Measurements from ENCODE around the gene KLK5. TPM values are rescaled to one million over a fixed set of nuclear protein-coding genes. Genes with fewer than 3 reads are reported as not detected.

Gene KLK5
- total RNA-seq, 1 experiment from 2014 or later = 1.0 TPM

GRCh38 chr19:51002089-51002532, 49.3 kb upstream of the KLK5 start:
- Mint-ChIP-seq H3K4me1 (peaks cover 24% of the 10 kb centered on the region), H3K27me3 (ENCODE audit: low read depth) (peaks cover 52% of the 10 kb centered on the region), H3K4me3 (peak overlapping the region; percentile 67), H3K36me3 (no peaks in the 10 kb centered on the region), H3K9me3 (no peaks in the 10 kb centered on the region), H3K27ac (peak overlapping the region; percentile 93)
- ATAC-seq (no peak), DNase-seq (ENCODE audit: low spot score) (no peak)
- ChIA-PET POLR2A (no interaction called here), CTCF (interaction anchor here (0.8 to 6.0 kb wide), 9 partner anchors 15 to 464 kb away, joined by 3 to 94 read pairs (median 4); partner anchors contain the start of gene KLK7)
- TF ChIP-seq, protein P1, sequence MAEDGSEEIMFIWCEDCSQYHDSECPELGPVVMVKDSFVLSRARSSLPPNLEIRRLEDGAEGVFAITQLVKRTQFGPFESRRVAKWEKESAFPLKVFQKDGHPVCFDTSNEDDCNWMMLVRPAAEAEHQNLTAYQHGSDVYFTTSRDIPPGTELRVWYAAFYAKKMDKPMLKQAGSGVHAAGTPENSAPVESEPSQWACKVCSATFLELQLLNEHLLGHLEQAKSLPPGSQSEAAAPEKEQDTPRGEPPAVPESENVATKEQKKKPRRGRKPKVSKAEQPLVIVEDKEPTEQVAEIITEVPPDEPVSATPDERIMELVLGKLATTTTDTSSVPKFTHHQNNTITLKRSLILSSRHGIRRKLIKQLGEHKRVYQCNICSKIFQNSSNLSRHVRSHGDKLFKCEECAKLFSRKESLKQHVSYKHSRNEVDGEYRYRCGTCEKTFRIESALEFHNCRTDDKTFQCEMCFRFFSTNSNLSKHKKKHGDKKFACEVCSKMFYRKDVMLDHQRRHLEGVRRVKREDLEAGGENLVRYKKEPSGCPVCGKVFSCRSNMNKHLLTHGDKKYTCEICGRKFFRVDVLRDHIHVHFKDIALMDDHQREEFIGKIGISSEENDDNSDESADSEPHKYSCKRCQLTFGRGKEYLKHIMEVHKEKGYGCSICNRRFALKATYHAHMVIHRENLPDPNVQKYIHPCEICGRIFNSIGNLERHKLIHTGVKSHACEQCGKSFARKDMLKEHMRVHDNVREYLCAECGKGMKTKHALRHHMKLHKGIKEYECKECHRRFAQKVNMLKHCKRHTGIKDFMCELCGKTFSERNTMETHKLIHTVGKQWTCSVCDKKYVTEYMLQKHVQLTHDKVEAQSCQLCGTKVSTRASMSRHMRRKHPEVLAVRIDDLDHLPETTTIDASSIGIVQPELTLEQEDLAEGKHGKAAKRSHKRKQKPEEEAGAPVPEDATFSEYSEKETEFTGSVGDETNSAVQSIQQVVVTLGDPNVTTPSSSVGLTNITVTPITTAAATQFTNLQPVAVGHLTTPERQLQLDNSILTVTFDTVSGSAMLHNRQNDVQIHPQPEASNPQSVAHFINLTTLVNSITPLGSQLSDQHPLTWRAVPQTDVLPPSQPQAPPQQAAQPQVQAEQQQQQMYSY (CRISPR knock-in tag; IDR thresholded peaks at IDR 0.05) = no peak
- TF ChIP-seq NR1H2 (CRISPR knock-in tag; IDR thresholded peaks at IDR 0.05) (no peak), ESRRA (CRISPR knock-in tag; IDR thresholded peaks at IDR 0.05; ENCODE audit: borderline replicate concordance) (no peak), OVOL2 (CRISPR knock-in tag; IDR thresholded peaks at IDR 0.05; ENCODE audit: borderline replicate concordance) (no peak), MAX (CRISPR knock-in tag; IDR thresholded peaks at IDR 0.05) (no peak), MLX (CRISPR knock-in tag; IDR thresholded peaks at IDR 0.05) (no peak), USF2 (CRISPR knock-in tag; IDR thresholded peaks at IDR 0.05) (no peak)

DNA sequence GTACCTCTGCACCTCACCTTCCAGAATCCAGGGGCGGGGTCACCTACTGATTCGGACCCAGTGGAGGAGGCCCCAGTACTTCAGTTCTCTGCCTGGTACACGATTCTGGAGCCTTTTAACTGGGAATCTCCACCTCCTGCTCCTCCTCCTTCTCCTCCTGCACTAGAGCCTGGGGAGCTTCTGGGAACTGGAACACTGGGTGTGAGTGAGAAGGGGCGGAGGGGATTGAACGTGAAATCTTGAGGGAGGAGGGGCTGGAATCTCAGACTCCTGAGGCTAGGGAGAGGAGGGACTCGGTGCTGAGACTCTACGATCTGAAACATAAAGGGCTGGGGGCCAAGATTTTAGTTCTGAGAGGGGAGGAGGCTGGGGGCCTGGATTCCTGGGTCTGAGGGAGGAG, 48.7 kb upstream of the KLK5 start, which contains the start of gene KLK8:
KLK8 (minus strand) TSS at position 90 of the 400 bp plus-strand sequence. CDS start 437 bp downstream, outside the sequence.
- no peak for TF ChIP-seq CDX4 (CRISPR knock-in tag; IDR thresholded peaks at IDR 0.05; ENCODE audit: borderline replicate concordance)
- TF ChIP-seq, protein P2, sequence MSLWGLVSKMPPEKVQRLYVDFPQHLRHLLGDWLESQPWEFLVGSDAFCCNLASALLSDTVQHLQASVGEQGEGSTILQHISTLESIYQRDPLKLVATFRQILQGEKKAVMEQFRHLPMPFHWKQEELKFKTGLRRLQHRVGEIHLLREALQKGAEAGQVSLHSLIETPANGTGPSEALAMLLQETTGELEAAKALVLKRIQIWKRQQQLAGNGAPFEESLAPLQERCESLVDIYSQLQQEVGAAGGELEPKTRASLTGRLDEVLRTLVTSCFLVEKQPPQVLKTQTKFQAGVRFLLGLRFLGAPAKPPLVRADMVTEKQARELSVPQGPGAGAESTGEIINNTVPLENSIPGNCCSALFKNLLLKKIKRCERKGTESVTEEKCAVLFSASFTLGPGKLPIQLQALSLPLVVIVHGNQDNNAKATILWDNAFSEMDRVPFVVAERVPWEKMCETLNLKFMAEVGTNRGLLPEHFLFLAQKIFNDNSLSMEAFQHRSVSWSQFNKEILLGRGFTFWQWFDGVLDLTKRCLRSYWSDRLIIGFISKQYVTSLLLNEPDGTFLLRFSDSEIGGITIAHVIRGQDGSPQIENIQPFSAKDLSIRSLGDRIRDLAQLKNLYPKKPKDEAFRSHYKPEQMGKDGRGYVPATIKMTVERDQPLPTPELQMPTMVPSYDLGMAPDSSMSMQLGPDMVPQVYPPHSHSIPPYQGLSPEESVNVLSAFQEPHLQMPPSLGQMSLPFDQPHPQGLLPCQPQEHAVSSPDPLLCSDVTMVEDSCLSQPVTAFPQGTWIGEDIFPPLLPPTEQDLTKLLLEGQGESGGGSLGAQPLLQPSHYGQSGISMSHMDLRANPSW (CRISPR knock-in tag; conservative IDR thresholded peaks at IDR 0.05; ENCODE audit: low read depth) = no peak
- TF ChIP-seq ATF1 (CRISPR knock-in tag; IDR thresholded peaks at IDR 0.05) = no peak
- no peak for TF ChIP-seq ELF4 (CRISPR knock-in tag; IDR thresholded peaks at IDR 0.05; ENCODE audit: low read depth)
- POLR2A ChIA-PET = no interaction called here
- 0 out of 2 replicates have a peak, but pooled peaks have one; percentile 5 for ATAC-seq
- peaks cover 50% of the 10 kb centered on the region for H3K27me3 Mint-ChIP-seq (ENCODE audit: low read depth)
- CTCF ChIA-PET = interaction anchor here (1.0 to 6.0 kb wide), 8 partner anchors 16 to 95 kb away, joined by 3 to 94 read pairs (median 4); no protein-coding TSS in a partner anchor
- H3K36me3 Mint-ChIP-seq = no peaks in the 10 kb centered on the region
- peak within 1 kb of the TSS; percentile 67 for H3K4me3 Mint-ChIP-seq
- no peaks in the 10 kb centered on the region for H3K9me3 Mint-ChIP-seq
- H3K4me1 Mint-ChIP-seq = peaks cover 24% of the 10 kb centered on the region
- DNase-seq (ENCODE audit: low spot score) = no peak
- H3K27ac Mint-ChIP-seq = peak within 1 kb of the TSS; percentile 93

GRCh38 chr19:51000981-51001380, 48.1 kb upstream of the KLK5 start:
- DNase-seq (ENCODE audit: low spot score) (peak; percentile 74), ATAC-seq (peak; percentile 65)
- H3K4me1 Mint-ChIP-seq = peaks cover 24% of the 10 kb centered on the region
- H3K36me3 Mint-ChIP-seq = no peaks in the 10 kb centered on the region
- ChIA-PET POLR2A (no interaction called here), CTCF (interaction anchor here (1.0 to 6.0 kb wide), 8 partner anchors 17 to 96 kb away, joined by 3 to 94 read pairs (median 4); no protein-coding TSS in a partner anchor)
- H3K27me3 Mint-ChIP-seq (ENCODE audit: low read depth) = peaks cover 51% of the 10 kb centered on the region
- H3K9me3 Mint-ChIP-seq = no peaks in the 10 kb centered on the region
- peak overlapping the region; percentile 68 for H3K27ac Mint-ChIP-seq
- peak overlapping the region; percentile 56 for H3K4me3 Mint-ChIP-seq
- TF ChIP-seq FOXK1 (CRISPR knock-in tag; IDR thresholded peaks at IDR 0.05) (peak; percentile 41; the same call in 1 of the 2 replicates), TEAD4 (CRISPR knock-in tag; IDR thresholded peaks at IDR 0.05) (0 out of 2 replicates have a peak, but pooled peaks have one; percentile 26), TP53 (CRISPR knock-in tag; IDR thresholded peaks at IDR 0.05) (0 out of 2 replicates have a peak, but pooled peaks have one; percentile 43), SP1 (CRISPR knock-in tag; conservative IDR thresholded peaks at IDR 0.05) (0 out of 2 replicates have a peak, but pooled peaks have one; percentile 24), ZNF263 (CRISPR knock-in tag; IDR thresholded peaks at IDR 0.05; ENCODE audit: low read depth) (no peak), ETV6 (CRISPR knock-in tag; IDR thresholded peaks at IDR 0.05) (0 out of 2 replicates have a peak, but pooled peaks have one; percentile 21), MAX (CRISPR knock-in tag; IDR thresholded peaks at IDR 0.05) (peak; percentile 71; the same call in 1 of the 2 replicates), FOXP4 (CRISPR knock-in tag; IDR thresholded peaks at IDR 0.05) (peak; percentile 48; the same call in 1 of the 2 replicates), NR2C2 (CRISPR knock-in tag; IDR thresholded peaks at IDR 0.05) (no peak)
